HepG2 (cell line): ENCODE measurements around the gene CRHR1.

Source experiments
- CREM ChIP-seq, 2 experiments: sonication (generic) in 1 of 2; formaldehyde crosslinking in 1 of 2; IDR thresholded peaks; 2 replicates each; pipeline versions ENCODE4 v1.4.0 to v1.6.1; 2016 to 2020; ENCODE audit warnings: antibody characterized with exemption in 1 of 2, mild to moderate bottlenecking in 1 of 2, missing genetic modification reagents in 1 of 2
- CTCF ChIP-seq: sonication (generic); formaldehyde crosslinking; IDR thresholded peaks from 2 replicates; pipeline ENCODE4 v1.5.0; 2020; ENCODE audit warnings: mild to moderate bottlenecking, missing genetic modification reagents, moderate library complexity
- FOXK2 ChIP-seq: fragments of 450-650 bp; IDR thresholded peaks from 2 replicates; pipeline ENCODE4 v1.6.1; 2016
- NFIC ChIP-seq: IDR thresholded peaks from 2 replicates; pipeline ENCODE4 v1.6.1; 2012; ENCODE audit warnings: mild to moderate bottlenecking, low read length, inconsistent platforms
- SNAPC2 ChIP-seq: sonication (generic); formaldehyde crosslinking; IDR thresholded peaks from 2 replicates; pipeline ENCODE4 v1.8.1; 2022; ENCODE audit warnings: mild to moderate bottlenecking, missing genetic modification reagents
- ZBTB34 ChIP-seq: sonication (generic); formaldehyde crosslinking; IDR thresholded peaks from 2 replicates; pipeline ENCODE4 v1.8.0; 2022; ENCODE audit warnings: mild to moderate bottlenecking, missing genetic modification reagents
- ZNF180 ChIP-seq: sonication (generic); formaldehyde crosslinking; IDR thresholded peaks from 2 replicates; pipeline ENCODE4 v1.4.0; 2020; ENCODE audit warnings: low read depth, missing genetic modification reagents, borderline replicate concordance
- ZNF766 ChIP-seq: sonication (generic); formaldehyde crosslinking; IDR thresholded peaks from 2 replicates; pipeline ENCODE4 v1.5.0; 2020; ENCODE audit warnings: missing genetic modification reagents, borderline replicate concordance
- TF ChIP-seq, protein P1 (sequence below): sonication (generic); formaldehyde crosslinking; IDR thresholded peaks from 2 replicates; pipeline ENCODE4 v1.4.0; 2020; ENCODE audit warnings: mild to moderate bottlenecking, missing genetic modification reagents

GRCh38 chr17:45850468-45850867 is 66.3 kb downstream of the CRHR1 start:
- TF ChIP-seq FOXK2 (no peak), CTCF (CRISPR knock-in tag) (no peak), SNAPC2 (CRISPR knock-in tag) (no peak), ZNF766 (CRISPR knock-in tag) (no peak), ZBTB34 (CRISPR knock-in tag) (no peak), ZNF180 (no peak), NFIC (no peak), CREM (IDR thresholded peaks at IDR 0.05) (no peak), CREM (CRISPR knock-in tag; IDR thresholded peaks at IDR 0.05) (no peak)
- TF ChIP-seq, protein P1, sequence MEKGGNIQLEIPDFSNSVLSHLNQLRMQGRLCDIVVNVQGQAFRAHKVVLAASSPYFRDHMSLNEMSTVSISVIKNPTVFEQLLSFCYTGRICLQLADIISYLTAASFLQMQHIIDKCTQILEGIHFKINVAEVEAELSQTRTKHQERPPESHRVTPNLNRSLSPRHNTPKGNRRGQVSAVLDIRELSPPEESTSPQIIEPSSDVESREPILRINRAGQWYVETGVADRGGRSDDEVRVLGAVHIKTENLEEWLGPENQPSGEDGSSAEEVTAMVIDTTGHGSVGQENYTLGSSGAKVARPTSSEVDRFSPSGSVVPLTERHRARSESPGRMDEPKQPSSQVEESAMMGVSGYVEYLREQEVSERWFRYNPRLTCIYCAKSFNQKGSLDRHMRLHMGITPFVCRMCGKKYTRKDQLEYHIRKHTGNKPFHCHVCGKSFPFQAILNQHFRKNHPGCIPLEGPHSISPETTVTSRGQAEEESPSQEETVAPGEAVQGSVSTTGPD (CRISPR knock-in tag) = no peak
